Measurements from ENCODE around the gene ADAM15.

The ADAM15 gene

DNA sequence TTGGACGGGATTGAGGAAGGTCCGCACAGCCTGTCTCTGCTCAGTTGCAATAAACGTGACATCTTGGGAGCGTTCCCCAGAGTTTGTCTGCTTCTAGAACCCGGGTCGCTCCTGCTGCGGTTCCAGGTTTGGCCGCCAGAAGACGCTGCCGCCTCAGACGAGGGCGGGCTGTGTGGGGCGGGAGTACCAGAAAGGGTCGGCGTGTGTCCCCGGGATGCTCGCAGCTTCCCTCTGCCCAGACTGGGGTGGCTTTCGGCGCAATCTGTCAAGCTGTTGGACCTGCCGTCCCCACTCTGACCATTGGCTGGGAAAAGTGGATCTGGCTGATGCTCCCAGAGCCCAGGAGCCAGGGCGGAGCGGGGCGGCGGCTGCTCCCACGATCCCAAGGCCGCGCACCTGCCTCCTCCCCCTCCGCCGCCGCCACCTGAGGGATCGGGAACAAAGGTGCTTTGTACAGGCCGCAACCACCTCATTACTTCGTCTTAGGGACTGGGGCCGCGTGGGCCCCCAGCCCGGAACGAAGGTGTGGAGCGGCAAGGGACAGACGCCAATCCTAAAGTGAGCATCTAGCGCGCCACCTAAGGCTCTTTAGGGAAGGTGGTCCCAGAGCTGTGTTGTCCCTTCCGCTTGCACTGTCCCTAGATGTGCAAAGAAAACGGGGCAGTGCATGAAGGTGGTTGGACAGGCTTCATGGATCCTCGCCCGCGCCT lies 11.7 kb downstream of the ADAM15 start:
- peaks cover 0 to 28% of the 10 kb centered on the region in 2 experiments; a peak in 1 of 3 replicates for H3K36me3 ChIP-seq (ENCODE audit: control insufficient read depth in 2 of 2, insufficient read depth in 1 of 2, low read length in 2 of 2)
- CTCF ChIA-PET: interaction anchor here (0.7 to 10.9 kb wide), 8 partner anchors 12 to 105 kb away, joined by 3 to 117 read pairs (median 4); partner anchors contain the start of gene EFNA3
- no peaks in the 10 kb centered on the region; the same call in none of the 2 replicates for H3K4me1 ChIP-seq (ENCODE audit: control insufficient read depth, insufficient read depth, low read length)
- H3K9me3 ChIP-seq (ENCODE audit: control insufficient read depth, insufficient read depth, low read depth, low read length): no peaks in the 10 kb centered on the region
- POLR2A ChIA-PET: interaction anchor here (0.7 to 1.3 kb wide), 3 partner anchors 12 to 18 kb away, joined by 3 to 7 read pairs (median 5); partner anchors contain the start of genes ADAM15 and EFNA3
- no peak overlapping the region; the same call in 1 of the 2 replicates for H3K4me3 ChIP-seq (ENCODE audit: low read depth, low read length)
- no peak overlapping the region for H3K27ac ChIP-seq (ENCODE audit: extremely low read depth, low read depth, low read length)
- TF ChIP-seq KLF7 (tag by site-specific recombination; IDR thresholded peaks at IDR 0.05; ENCODE audit: borderline replicate concordance) (0 out of 2 replicates have a peak, but pooled peaks have one; percentile 19), ZBTB48 (tag by site-specific recombination; IDR thresholded peaks at IDR 0.05) (peak; percentile 100), ZNF394 (tag by site-specific recombination; IDR thresholded peaks at IDR 0.05; ENCODE audit: borderline replicate concordance) (peak; percentile 26; the same call in 1 of the 2 replicates), ZNF2 (tag by site-specific recombination; IDR thresholded peaks at IDR 0.05) (no peak; the same call in 1 of the 2 replicates), ZFHX2 (tag by site-specific recombination; conservative IDR thresholded peaks at IDR 0.05) (peak; percentile 21; the same call in 1 of the 2 replicates), SP7 (tag by site-specific recombination; IDR thresholded peaks at IDR 0.05) (peak; percentile 25; the same call in 1 of the 2 replicates), ZNF366 (tag by site-specific recombination; conservative IDR thresholded peaks at IDR 0.05) (0 out of 2 replicates have a peak, but pooled peaks have one; percentile 2), ZSCAN30 (tag by site-specific recombination; IDR thresholded peaks at IDR 0.05) (peak; percentile 41; the same call in 1 of the 2 replicates), ZNF701 (tag by site-specific recombination; IDR thresholded peaks at IDR 0.05) (no peak), ZNF341 (tag by site-specific recombination; IDR thresholded peaks at IDR 0.05; ENCODE audit: low read depth) (peak; percentile 56), ZNF473 (tag by site-specific recombination; IDR thresholded peaks at IDR 0.05) (no peak), IKZF3 (tag by site-specific recombination; IDR thresholded peaks at IDR 0.05) (peak; percentile 53; the same call in 1 of the 2 replicates), GLIS1 (tag by site-specific recombination; IDR thresholded peaks at IDR 0.05) (peak; percentile 29; the same call in 1 of the 2 replicates), ZEB2 (tag by site-specific recombination; IDR thresholded peaks at IDR 0.05) (no peak; the same call in 1 of the 2 replicates), ZNF266 (tag by site-specific recombination; IDR thresholded peaks at IDR 0.05; ENCODE audit: low read depth) (no peak), ZNF335 (tag by site-specific recombination; conservative IDR thresholded peaks at IDR 0.05) (no peak), KLF1 (tag by site-specific recombination; IDR thresholded peaks at IDR 0.05) (peak; percentile 65; the same call in 1 of the 2 replicates), ZBTB17 (tag by site-specific recombination; IDR thresholded peaks at IDR 0.05) (peak; percentile 36; the same call in 1 of the 2 replicates), KLF8 (tag by site-specific recombination; IDR thresholded peaks at IDR 0.05) (peak; percentile 79), ZNF155 (tag by site-specific recombination; IDR thresholded peaks at IDR 0.05) (no peak), ZNF654 (tag by site-specific recombination; IDR thresholded peaks at IDR 0.05; ENCODE audit: low read depth) (peak; percentile 65), SP2 (tag by site-specific recombination; IDR thresholded peaks at IDR 0.05) (peak; percentile 69), ZNF549 (tag by site-specific recombination; IDR thresholded peaks at IDR 0.05) (no peak), ZBTB7A (tag by site-specific recombination; IDR thresholded peaks at IDR 0.05; ENCODE audit: low read depth) (peak; percentile 27; the same call in 1 of the 2 replicates), FEZF1 (tag by site-specific recombination; IDR thresholded peaks at IDR 0.05) (peak; percentile 43)
- TF ChIP-seq, protein P1, sequence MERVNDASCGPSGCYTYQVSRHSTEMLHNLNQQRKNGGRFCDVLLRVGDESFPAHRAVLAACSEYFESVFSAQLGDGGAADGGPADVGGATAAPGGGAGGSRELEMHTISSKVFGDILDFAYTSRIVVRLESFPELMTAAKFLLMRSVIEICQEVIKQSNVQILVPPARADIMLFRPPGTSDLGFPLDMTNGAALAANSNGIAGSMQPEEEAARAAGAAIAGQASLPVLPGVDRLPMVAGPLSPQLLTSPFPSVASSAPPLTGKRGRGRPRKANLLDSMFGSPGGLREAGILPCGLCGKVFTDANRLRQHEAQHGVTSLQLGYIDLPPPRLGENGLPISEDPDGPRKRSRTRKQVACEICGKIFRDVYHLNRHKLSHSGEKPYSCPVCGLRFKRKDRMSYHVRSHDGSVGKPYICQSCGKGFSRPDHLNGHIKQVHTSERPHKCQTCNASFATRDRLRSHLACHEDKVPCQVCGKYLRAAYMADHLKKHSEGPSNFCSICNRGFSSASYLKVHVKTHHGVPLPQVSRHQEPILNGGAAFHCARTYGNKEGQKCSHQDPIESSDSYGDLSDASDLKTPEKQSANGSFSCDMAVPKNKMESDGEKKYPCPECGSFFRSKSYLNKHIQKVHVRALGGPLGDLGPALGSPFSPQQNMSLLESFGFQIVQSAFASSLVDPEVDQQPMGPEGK (tag by site-specific recombination; IDR thresholded peaks at IDR 0.05): peak; percentile 83
- TF ChIP-seq, protein P2, sequence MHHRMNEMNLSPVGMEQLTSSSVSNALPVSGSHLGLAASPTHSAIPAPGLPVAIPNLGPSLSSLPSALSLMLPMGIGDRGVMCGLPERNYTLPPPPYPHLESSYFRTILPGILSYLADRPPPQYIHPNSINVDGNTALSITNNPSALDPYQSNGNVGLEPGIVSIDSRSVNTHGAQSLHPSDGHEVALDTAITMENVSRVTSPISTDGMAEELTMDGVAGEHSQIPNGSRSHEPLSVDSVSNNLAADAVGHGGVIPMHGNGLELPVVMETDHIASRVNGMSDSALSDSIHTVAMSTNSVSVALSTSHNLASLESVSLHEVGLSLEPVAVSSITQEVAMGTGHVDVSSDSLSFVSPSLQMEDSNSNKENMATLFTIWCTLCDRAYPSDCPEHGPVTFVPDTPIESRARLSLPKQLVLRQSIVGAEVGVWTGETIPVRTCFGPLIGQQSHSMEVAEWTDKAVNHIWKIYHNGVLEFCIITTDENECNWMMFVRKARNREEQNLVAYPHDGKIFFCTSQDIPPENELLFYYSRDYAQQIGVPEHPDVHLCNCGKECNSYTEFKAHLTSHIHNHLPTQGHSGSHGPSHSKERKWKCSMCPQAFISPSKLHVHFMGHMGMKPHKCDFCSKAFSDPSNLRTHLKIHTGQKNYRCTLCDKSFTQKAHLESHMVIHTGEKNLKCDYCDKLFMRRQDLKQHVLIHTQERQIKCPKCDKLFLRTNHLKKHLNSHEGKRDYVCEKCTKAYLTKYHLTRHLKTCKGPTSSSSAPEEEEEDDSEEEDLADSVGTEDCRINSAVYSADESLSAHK (tag by site-specific recombination; IDR thresholded peaks at IDR 0.05): peak; percentile 89
- TF ChIP-seq, protein P3, sequence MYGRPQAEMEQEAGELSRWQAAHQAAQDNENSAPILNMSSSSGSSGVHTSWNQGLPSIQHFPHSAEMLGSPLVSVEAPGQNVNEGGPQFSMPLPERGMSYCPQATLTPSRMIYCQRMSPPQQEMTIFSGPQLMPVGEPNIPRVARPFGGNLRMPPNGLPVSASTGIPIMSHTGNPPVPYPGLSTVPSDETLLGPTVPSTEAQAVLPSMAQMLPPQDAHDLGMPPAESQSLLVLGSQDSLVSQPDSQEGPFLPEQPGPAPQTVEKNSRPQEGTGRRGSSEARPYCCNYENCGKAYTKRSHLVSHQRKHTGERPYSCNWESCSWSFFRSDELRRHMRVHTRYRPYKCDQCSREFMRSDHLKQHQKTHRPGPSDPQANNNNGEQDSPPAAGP (tag by site-specific recombination; IDR thresholded peaks at IDR 0.05): 0 out of 2 replicates have a peak, but pooled peaks have one; percentile 15
- TF ChIP-seq, protein P4, sequence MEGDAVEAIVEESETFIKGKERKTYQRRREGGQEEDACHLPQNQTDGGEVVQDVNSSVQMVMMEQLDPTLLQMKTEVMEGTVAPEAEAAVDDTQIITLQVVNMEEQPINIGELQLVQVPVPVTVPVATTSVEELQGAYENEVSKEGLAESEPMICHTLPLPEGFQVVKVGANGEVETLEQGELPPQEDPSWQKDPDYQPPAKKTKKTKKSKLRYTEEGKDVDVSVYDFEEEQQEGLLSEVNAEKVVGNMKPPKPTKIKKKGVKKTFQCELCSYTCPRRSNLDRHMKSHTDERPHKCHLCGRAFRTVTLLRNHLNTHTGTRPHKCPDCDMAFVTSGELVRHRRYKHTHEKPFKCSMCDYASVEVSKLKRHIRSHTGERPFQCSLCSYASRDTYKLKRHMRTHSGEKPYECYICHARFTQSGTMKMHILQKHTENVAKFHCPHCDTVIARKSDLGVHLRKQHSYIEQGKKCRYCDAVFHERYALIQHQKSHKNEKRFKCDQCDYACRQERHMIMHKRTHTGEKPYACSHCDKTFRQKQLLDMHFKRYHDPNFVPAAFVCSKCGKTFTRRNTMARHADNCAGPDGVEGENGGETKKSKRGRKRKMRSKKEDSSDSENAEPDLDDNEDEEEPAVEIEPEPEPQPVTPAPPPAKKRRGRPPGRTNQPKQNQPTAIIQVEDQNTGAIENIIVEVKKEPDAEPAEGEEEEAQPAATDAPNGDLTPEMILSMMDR (tag by site-specific recombination; IDR thresholded peaks at IDR 0.05): peak; percentile 53; the same call in 1 of the 2 replicates

All from HEK293 (cell line).